ENCODE data around the gene TMEM141.
"Not testable (repeated sequence)": the region's sequence is repeated elsewhere in the genome, so short reads cannot be mapped to it uniquely, and the experiment has no call there.

The TMEM141 gene

DNA sequence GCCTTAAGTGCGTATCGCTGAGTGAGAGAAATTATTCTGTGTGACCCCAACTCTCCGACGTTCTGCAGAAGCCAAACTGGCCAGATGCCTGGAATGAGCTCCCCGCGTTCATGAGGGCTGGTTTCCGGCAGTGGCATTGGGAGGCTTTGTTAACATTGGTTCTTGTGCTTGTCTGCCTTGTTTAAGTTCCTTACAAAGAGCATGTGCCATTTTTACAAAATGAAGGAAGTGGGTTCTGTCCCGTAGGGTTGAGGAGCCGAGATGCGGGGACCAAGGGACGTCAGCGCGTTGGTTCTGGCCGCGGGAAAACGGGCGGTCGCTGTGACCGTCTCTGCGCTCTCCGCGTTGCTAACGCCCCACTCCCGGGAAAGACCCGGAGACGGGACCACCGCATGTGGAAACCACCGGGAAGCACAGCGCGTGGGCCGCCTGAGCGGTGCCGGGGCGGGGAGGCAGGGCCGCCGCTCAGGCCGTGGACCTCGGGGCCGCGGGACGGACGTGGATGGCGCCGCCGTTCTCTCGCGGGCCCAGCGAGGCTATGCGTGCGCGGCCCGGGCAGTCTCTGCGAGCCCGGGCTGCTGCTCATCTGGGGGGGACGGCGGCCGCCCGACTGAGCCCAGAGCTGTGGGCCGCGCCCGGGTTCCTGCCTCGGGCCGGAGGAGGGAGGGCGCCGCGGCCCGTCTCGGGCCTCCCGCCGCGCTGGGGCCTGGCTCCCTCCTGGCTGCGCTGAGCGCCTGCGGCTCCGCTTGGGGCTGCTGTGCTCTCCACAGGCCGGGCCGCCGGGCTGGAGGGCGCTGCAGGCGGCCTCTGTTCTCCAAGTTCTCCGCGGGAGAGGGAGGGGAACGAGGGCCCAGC, 30.1 kb downstream of the TMEM141 start:
- DNase-seq, result no peak

DNA sequence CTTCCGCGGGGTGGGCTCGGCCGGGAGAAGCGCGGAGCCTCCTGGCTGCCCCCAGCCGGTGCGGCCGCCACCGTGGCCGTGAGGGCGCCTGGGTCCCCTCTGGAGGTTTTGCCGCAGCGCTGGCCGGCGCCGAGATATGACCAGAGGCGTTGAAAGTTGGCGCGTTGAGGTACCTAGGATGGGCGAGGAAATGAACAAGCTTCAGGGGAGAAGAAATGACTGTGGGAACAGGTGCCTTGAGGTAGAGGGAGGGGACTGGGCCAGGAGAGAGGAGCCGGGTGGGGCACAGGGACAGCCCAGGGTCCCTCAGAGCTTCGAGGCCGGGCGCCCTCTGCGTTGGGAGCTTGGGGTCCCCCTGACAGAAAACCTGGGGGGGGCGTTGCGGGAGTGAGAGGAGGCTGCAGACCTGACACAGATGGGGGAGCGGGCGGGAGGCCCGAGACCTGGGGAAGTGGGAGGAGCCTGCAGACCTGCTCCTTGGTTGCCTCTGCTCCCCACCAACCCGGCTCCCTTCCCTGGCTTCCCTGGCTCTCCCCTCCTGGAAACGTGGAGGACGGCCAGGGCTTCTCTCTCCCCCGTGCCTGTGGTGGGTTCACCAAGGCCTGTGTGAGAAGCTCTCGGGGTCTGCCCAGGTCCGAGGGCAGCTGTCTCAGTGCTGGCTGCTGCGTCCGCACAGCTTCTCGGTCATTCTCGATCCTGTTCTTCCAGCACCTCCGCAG, 30.8 kb downstream of the TMEM141 start:
- DNase-seq, result no peak

DNA sequence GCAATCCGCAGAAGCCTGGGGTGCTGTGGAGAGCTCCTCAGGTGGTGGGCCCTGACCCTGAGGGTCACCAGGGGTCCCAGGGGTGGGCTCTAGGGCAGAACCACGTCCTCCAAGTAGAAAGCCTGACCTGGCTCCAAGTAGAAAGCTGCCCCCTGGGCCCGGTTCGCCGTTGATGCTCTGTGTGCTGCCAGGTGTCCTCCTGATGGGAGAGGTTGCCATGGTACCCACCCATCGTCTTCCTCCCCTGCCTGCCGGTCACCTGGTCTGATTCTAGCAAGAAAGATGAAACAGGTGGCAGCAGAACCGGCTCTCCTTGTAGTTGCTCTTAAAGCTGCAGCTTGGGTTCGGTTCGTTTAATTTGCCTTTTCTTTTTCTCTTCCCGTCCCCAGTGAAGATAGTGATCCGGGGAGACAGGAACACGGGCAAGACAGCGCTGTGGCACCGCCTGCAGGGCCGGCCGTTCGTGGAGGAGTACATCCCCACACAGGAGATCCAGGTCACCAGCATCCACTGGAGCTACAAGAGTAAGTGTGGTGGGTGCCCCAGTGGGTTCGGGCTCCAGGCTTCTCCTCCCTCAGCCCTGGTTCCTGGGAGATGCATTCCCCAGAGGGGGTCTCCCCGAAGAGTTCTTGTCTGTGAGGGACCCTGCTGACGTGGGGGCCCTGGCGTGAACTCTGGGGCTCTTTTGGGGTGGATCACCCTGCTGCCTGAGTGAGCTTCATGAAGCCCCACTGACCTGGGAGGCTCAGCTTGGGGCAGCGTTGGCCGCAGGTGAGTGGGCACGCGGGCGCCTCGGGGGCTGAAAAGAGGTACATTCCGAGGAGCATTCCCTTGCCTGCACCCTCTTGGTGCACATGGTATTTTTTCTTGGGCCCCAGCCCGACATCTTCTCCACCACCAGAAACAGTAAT, 32.2 kb downstream of the TMEM141 start:
- DNase-seq, result no peak

DNA sequence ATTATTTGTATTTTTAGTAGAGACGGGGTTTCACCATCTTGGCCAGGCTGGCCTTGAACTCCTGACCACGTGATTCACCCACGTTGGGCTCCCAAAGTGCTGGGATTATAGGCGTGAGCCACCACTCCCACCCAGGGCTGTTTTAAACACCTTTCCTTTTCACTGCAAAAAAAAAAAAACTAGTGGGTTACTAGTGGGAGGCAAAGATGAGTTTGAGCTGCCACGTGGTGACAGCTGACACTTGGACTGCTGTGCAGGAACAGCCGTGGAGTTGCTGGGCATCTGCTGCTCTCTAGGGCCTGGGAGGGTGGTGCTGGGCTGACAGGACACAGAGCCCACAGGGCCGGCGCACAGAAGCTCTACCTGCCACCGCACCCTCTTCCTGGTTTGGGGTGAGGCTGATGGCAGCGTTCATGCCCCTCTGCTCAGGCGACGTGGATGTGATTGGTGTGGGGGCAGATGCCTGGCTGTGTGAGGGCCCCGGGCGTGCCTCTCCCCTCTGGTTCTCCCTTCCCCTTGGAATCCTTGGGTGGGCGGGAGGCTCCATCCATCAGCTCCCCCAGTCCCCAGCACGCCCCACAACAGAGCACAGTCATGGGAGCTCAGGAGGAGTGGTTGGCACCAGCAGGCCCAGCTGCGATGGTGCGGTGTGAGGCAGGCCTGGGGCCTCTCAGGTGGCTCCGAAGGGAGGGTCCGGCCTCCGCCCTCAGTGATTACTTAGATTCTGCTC, 33.5 kb downstream of the TMEM141 start:
- DNase-seq, result no peak

DNA sequence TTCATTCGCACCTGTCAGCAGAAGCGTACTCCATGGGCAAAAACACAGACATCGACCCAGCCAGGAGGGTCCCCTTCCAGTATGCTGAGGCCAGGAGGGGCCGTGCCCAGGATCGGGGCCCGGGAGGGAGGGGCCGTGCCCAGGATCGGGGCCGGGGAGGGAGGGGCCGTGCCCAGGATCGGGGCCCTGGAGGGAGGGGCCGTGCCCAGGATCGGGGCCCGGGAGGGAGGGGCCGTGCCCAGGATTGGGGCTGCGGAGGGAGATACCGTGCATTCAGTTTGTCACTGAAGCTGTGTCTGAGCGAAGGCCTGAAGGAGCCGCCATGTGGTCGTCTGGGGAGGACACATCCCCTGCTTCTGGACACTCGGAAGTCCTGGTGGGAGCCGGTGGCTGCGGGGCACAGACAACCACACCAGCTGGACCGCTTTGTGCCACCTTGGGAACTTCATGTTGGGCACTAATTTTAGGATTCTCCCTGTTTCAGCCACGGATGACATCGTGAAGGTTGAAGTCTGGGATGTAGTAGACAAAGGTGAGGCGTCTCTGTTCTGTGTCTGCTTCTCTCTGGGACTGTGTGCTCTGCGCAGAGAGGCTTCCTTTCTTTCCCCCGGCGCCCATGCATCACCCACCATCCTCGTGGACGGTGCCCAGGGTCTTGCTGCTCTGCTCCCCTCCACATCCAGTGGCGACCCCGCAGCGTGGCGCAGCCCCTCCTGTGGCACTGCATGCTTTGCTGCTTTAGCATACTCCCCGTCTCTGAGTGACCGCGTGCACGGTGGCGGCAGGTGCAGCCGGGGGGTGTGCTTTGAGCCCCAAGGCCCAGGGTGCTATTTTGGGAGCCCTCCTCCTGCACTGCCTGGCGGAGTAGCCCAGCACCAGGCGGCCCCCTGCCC, 34.4 kb downstream of the TMEM141 start:
- no peak for DNase-seq

DNA sequence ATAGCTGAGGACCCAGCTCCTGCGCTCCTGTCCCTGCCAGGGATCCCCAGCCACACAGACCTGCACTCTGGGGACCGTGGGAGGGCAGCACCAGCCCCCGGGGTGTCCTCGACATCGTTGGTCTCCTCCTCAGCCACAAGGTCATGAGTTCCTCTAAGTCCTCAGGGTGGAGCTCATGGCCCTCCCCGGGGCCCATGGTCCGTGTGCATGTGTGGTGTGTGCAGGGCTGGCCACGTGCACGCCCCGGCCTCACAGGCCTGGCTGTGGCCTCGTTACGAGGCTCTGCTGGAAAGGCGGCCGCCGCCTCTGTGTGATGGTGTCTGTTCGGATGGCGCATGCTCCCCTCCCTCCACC, 35.0 kb downstream of the TMEM141 start:
- no peak for DNase-seq

DNA sequence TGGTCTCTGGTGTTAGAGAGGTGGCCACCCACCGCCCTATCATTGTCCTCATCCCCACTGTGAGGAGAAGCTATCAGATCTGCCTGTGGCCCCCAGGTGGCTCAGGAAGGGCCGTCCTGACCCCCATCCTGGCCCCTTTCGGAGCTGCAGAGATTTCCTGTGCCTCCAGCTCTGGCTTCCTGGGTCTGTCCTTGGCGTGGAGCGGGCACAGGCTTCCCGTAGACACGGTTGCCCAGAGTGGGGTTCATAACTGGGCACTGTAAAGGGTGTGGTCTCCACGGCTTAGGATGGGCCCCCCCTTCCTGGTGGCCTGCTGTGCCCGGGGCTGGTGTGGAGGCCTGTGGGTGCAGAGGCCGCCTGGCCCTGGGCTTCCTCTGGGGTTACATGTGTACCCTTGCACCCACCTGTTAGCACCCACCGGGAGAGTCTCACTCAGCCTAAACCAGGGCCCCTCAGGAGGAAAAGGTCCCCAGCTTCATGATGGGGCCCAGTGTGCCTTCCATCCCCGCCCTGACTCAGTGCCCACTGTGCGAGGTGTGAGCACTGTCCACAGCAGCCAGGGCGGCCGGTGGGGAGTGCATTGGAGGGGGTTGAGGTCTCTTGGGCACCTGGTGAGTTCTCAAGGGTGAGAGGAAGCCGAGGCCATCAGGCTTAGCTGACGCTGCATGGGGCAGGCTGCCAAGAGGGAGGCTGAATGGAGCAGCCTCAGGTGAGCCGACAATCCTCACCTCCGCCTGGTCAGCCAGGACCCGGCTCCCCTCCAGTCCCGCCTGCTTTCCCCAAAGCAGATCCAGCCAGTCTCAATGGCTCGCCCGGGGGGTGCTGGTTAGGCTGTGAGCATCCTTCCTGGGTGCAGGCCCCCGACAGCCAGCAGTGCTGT, 35.8 kb downstream of the TMEM141 start:
- no peak for DNase-seq

DNA sequence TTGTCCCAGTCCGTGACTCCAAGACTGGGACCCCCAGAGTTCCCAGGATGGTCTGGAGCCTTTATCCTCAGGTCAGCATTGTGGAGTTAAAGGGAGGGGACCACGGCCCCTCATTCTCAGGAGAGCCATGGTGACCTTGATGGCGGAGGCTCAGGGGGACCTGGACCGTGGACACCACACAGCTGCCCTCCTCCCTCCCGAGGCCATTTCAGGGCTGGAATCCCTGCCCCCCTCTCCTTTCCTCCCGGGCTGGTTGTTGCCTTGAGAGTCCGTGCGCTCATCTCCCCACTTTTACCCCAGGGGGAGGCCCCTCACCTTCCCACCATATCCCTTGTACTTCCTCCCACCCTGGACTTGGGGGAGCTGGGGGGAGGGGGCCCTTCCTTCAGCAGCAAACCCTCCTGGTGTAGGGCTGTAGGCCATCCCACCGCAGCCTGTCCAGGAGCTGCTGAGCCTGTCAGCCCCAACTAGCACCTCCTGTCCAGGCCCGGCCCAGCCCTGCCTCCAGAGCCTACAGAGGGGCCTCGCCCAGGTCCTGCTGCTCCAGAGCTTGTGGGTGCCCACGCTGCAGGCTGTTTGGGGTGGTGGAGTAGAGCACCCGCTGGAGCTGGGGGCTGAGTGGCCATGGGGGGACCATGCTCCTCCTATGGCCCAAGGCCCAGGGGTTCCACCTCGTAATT, 36.8 kb downstream of the TMEM141 start:
- no peak for DNase-seq

DNA sequence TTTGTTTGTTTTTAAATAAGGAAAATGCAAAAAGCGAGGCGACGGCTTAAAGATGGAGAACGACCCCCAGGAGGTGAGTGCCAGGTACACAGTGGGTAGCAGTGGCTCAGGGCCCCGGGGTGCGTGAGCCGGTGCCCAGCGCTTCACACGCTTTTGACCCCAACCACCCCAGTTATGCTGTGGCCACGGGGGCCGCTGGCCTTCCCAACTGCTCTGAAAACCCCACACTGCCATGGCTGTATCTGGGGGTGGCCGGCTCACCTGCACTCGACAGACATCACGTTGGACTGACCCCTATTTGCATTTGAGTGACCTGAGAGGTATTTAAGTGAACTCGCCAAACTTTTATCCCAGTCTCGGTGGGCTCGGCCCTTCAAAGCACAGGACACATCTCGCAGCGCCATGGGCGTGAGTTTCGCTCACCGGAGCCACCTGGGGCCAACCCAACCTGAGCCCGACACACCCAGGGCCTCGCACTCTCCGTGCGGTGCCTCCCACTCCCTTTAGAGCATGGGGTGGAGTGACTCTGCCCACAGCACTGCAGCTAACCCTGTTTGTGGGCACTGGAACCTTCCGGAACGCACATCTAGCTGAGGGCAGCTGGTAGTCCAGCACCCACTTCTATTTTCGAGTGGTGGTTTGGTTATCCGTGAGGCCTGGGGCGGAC, 37.5 kb downstream of the TMEM141 start:
- no peak for DNase-seq

DNA sequence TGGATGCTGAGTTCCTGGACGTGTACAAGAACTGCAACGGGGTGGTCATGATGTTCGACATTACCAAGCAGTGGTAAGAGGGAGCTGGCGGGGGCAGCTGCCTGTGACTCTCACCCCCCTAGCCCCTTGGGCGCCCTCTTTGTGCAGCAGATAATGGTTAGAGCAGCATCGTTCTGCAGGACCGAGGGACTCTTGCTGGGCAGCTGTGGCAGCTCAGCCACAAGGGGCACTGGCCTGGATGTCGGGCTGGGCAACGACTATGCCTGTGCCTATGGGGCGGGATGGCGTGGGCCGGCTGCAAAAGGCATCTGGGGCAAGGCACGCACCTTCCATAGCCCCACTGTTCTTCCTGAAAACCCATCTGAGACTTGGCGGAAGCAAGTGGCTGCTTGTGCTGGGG, 38.3 kb downstream of the TMEM141 start:
- DNase-seq, result no peak

DNA sequence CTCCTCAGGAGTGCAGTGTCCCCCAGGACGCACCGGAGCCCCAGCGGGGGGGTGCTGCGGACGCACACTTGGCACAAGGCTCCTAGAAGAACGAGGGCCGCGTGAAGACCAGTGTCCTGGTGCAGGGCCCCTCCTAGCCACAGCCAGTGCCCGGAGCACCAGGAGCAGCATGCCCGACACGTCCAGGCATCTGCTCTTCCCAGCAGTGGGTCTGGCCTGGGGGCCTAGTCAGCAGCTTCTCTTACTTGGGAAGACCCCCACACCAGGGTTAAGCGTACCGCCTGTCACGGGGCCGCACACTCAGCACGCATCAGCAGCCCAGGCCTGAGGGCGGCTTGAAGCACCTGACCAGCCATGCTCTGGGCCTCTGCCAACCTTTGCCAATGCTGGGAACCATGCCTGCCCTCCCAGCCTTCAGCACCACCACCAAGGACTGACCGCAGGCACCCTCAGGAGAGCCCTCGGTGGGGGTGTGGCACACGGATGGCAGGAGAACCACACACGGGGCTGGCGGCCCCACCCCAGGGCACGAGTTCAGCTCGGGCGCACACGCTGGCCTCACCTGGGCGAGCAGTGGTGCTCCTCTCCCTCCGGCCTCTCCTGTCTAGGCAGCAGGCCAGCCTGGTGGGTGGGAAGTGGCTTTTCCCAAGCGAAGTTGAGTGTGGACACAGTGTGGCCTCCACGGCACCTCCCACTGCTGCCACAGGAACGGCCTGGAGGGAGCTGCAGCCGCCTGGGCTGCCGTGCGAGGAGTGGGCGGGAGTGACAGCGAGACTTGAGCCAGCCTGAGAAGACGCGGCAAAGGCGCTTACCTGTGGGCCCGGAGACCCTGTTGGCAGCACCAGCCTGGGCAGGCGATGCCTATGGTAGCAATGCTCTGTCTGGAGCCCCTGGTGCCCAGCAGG, 39.1 kb downstream of the TMEM141 start:
- no peak for DNase-seq

DNA sequence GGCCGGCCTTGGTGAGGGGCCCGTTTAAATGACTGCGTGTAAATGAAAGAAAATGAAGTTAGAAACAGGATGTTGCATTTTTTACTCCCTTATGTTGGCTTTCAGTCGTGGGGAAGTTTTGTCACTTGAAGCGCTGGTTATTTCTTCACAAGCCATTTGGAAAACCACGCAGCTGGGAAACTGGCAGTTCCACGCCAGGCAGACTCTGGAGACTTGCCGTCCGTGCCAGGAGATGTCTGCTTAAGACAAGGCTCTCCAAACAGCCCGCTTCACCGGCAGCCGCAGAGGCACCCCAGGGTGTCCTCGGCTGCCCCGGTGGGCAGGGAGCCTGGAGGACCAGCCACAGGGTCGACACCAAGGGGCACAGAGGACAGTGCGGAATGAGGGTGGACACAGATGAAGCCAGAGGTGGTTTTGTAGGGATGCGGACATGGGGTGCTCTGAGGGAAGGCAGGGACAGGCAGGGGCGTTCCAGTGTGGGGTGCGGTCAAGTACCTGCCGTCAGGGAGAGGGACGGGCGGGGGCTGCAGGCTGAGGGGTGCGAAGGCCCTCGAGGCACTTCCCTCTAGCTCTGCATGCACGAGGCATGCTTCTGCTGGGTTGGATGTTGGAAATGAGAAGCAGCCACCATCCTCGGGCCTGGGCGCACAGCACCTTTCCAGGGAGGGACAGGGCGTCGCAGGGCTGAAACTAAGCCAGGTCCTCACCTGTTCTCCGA, 40.0 kb downstream of the TMEM141 start:
- no peak for DNase-seq

DNA sequence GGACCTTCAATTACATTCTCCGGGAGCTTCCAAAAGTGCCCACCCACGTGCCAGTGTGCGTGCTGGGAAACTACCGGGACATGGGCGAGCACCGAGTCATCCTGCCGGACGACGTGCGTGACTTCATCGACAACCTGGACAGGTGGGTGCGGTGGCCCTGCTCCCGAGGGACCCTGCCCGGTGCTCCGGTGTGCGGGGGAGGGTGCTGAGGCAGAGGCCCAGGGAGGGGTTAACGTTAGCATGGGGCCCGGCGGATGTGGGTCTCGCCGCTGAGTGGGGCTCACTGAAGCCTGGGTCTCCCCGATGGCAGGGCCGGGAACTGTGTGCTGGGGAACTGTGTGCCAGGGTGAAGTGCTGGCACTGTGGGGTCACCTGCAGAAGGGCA, 40.6 kb downstream of the TMEM141 start:
- no peak for DNase-seq

DNA sequence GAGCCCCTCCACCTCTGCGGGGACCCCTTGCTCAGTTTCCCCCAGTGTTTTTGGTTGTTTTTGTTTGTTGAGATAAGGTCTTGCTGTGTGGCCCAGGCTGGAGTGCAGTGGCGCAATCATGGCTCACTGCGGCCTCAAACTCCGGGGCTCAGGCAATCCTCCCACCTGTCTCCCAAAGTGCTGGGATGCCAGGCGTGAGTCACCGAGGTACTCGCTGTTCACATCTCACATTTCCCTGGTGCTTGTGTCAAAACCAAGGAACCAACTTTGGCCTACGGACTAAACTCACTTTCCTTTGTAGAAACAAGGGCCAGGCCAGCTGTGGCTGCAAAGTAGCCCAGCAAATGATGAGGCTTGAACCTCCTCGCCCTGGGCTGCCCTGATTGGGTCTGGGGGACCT, 41.4 kb downstream of the TMEM141 start:
- DNase-seq, result no peak

DNA sequence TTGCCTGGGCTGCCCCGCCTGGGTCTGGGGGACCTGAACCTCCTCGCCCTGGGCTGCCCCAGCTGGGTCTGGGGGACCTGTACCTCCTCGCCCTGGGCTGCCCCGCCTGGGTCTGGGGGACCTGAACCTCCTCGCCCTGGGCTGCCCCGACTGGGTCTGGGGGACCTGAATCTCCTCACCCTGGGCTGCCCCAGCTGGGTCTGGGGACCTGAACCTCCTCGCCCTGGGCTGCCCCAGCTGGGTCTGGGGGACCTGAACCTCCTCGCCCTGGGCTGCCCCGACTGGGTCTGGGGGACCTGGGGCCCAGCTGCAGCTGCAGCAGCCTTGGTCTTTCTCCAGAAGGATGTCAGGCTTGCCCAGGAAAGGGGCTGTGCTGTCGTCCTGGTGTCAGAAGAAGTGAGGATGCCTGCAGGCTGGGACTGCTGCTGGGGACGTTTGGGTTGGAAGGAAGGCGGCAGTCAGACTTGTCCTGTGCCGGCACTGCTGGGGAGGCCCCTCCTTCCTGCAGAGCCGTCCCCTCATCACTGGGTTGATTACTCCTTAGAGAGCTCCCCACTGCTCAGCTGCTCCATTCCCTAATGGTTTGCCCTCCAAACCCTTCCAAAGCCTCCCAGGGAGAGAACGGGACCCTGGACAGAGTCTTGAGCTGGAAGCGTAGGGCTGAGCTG, 42.4 kb downstream of the TMEM141 start:
- DNase-seq, result not testable (repeated sequence)

DNA sequence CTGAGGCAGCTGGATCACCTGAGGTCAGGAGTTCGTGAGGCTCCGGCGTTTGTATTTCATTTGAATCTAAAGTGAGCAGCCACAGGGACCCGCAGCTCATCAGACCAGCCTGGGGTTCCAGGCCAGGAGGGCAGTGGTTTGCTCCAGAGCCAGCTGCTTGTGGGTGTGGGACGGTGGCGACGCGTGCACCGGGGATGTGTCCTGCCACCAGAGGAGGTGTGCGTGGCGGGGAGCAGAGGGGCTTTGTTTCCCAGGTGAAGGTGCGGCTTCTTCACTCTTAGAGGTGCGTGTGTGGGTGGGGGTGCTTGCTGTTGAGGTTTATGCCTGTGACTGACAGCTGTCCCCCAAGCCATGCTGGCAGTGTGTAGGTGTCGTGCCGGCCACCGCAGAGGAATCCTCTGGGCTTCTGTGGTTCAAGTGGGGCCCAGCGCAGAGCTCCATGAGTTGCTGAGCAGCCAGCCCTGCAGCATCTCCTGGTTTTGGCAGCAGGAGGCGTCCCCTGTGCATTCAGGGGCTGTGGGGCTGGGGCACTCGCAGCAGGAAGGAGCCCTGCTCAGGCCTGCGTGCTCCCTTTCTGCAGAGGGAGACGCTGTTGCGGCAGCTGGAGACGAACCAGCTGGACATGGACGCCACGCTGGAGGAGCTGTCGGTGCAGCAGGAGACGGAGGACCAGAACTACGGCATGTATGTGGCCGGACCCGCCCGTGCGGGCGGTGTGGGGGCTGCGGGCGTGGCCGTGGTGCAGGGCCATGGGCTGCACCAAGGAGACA, 44.2 kb downstream of the TMEM141 start:
- no peak for DNase-seq

Measured in CD4-positive, alpha-beta T cell treated with Interleukin-6 for 4 hours (primary cell).